Activated CD4-positive, alpha-beta memory T cell treated with anti-CD3 and anti-CD28 coated beads, Interleukin-2, amount 10 ng/mL, durations not matched to agents 7 days and 5 days (primary cell): ENCODE results near the gene CDC25A. TPM values are rescaled to one million over a fixed set of nuclear protein-coding genes. Genes with fewer than 3 reads are reported as not detected.
A peak's percentile ranks its signal among the peaks of the same experiment; 100 is the strongest.
"Not testable (repeated sequence)": the region's sequence is repeated elsewhere in the genome, so short reads cannot be mapped to it uniquely, and the experiment has no call there.

Experiments
- CTCF ChIA-PET: fragments of 350-600 bp; sonication (Branson Sonifier 250); formaldehyde crosslinking; loops from one replicate; lab custom pipeline; 2021; ENCODE audit warnings: antibody characterized with exemption, inconsistent platforms; lab: Charles Lee
- POLR2A ChIA-PET: fragments of 350-600 bp; sonication (Branson Sonifier 250); formaldehyde crosslinking; loops from one replicate; lab custom pipeline; 2021; ENCODE audit warnings: antibody characterized with exemption; lab: Charles Lee
- DNase-seq: peaks from one replicate; pipeline ENCODE4 v3.0.0-alpha.2; 2020
- H3K27ac Mint-ChIP-seq: one replicate; pipeline ENCODE4 v1.8.0; 2021; ENCODE audit warnings: mild to moderate bottlenecking, mixed read lengths
- H3K27me3 Mint-ChIP-seq: one replicate; pipeline ENCODE4 v1.8.0; 2021; ENCODE audit warnings: mixed read lengths
- H3K36me3 Mint-ChIP-seq: one replicate; pipeline ENCODE4 v1.8.0; 2021; ENCODE audit warnings: low read depth, mixed read lengths
- H3K4me1 Mint-ChIP-seq: one replicate; pipeline ENCODE4 v1.8.0; 2021; ENCODE audit warnings: mixed read lengths
- H3K4me3 Mint-ChIP-seq: one replicate; pipeline ENCODE4 v1.8.0; 2021; ENCODE audit warnings: mild to moderate bottlenecking, mixed read lengths
- H3K9me3 Mint-ChIP-seq: one replicate; pipeline ENCODE4 v1.8.0; 2021; ENCODE audit warnings: mixed read lengths
- total RNA-seq, 2 experiments: library from RNA; stranded (reverse); gene quantifications; one replicate each; pipeline ENCODE4 v1.2.3, GENCODE V29; 2021

The CDC25A gene
- total RNA-seq, 2 experiments from 2014 or later = 19.6 to 20.1 TPM

DNA sequence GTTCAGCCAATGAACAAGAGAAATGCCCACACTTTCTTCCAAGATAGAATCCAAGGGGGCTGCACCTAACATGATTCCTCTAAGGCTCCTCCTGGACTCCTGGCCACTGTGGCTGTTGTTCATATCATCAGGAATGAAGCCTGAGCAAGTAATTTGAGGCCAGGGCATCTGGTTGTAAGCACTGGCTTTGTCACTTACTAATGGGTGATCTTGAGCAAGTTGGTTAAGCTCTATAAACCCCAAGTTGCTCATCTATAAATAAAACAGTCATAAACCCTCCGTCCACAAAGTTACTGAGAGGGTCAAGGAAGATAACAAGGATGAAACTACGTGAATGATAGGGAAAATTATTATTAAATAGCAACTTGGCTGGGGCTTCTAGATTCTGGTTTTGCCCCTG lies 58.3 kb downstream of the CDC25A start:
- no peaks in the 10 kb centered on the region for H3K27me3 Mint-ChIP-seq
- no peaks in the 10 kb centered on the region for H3K9me3 Mint-ChIP-seq
- no peak for DNase-seq
- no peaks in the 10 kb centered on the region for H3K36me3 Mint-ChIP-seq
- H3K27ac Mint-ChIP-seq = no peak overlapping the region
- no peak overlapping the region for H3K4me3 Mint-ChIP-seq
- POLR2A ChIA-PET = no interaction called here
- CTCF ChIA-PET = no interaction called here
- H3K4me1 Mint-ChIP-seq = no peaks in the 10 kb centered on the region

DNA sequence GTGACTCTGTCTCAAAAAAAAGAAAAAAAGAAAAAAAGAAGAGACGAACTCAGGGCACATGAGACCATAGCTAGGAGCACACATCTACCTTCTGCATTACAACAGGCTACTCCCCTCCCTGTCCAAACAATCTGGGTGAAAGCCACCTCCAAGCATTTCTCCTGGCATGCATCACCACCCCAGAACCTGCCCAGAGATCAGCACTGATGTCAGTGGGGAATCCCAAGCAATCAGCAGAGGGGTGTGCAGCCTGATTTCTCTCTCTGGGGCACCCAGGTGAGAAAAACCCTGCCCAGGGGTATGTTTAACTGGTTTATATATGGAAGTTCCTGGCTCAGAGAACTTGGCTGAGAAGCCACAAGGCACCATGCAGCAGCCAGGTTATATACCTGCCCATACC lies 59.4 kb downstream of the CDC25A start:
- Mint-ChIP-seq H3K27me3 (no peaks in the 10 kb centered on the region), H3K36me3 (no peaks in the 10 kb centered on the region), H3K4me3 (no peak overlapping the region), H3K27ac (no peak overlapping the region), H3K4me1 (no peaks in the 10 kb centered on the region), H3K9me3 (no peaks in the 10 kb centered on the region)
- CTCF ChIA-PET = no interaction called here
- no peak for DNase-seq
- POLR2A ChIA-PET = no interaction called here

DNA sequence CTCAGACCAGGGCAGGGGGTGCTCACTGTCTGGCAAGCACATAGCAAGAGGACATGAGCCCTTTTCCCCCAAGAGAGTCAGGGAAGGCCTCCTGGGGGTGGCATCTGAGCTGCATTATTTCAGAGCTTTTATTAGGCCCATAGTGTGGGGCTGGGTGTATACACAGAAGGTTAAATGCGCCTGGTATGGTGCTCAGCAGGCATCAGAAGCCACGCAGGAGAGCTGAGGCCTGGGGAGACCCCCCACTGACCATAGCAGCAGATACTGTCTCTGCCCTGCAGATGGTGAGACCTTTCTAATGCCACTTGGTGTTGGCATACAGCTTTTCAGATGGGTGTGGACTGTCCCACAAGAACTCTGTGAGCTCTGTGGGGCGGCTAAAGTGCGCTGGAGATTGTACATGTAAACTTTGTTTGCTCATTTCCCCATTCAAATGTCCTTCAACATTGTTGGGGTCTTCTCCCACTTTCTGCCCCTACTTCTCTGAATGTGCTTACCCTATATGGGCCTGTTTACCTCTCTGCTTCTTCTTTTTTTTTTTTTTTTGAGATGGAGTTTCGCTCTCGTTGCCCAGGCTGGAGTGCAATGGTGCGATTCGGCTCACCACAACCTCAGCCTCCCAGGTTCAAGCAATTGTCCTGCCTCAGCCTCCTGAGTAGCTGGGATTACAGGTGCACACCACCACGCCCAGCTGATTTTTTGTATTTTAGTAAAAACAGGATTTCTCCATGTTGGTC lies 62.2 kb downstream of the CDC25A start:
- H3K27me3 Mint-ChIP-seq = no peaks in the 10 kb centered on the region
- no peak overlapping the region for H3K4me3 Mint-ChIP-seq
- no peaks in the 10 kb centered on the region for H3K4me1 Mint-ChIP-seq
- no peak overlapping the region for H3K27ac Mint-ChIP-seq
- POLR2A ChIA-PET = no interaction called here
- CTCF ChIA-PET = no interaction called here
- no peak for DNase-seq
- no peaks in the 10 kb centered on the region for H3K9me3 Mint-ChIP-seq
- H3K36me3 Mint-ChIP-seq = no peaks in the 10 kb centered on the region

DNA sequence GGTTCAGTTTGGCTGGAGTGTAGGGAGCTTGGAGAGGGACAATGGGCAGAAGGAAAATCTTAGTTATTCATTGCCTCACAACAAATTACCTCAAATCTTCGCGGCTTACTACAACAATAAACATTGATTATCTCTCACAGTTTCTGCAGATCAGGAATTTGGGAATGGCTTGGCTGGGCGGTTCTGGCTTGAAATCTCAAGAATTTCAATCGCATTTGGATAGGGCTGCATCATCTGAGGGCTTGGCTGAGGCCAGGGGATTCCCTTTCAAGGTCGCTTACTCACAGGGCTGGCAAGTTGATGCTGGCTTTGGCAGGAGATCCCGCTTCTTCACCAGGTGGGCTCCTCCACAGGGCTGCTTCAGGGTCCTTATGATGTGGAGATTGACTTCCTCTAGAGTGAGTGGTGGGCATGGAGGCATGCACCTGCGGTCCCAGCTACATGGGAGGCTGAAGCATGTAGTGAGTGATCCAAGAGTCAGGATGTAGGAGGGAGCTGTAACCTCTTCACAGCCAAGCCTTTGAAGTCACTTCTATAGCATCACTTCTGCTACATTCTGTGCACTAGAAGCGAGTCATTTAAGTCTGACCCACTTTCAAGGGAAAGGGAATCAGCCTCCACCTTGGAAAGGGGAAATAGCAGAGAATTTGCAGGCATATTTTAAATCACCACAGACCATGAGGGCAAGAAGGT lies 63.1 kb downstream of the CDC25A start:
- no peaks in the 10 kb centered on the region for H3K27me3 Mint-ChIP-seq
- ChIA-PET POLR2A (no interaction called here), CTCF (interaction anchor here (0.6 kb wide), 1 partner anchor 120 kb away, joined by 3 read pairs; no protein-coding TSS in a partner anchor)
- no peaks in the 10 kb centered on the region for H3K4me1 Mint-ChIP-seq
- no peak overlapping the region for H3K4me3 Mint-ChIP-seq
- H3K27ac Mint-ChIP-seq = no peak overlapping the region
- no peak for DNase-seq
- H3K9me3 Mint-ChIP-seq = no peaks in the 10 kb centered on the region
- H3K36me3 Mint-ChIP-seq = no peaks in the 10 kb centered on the region

DNA sequence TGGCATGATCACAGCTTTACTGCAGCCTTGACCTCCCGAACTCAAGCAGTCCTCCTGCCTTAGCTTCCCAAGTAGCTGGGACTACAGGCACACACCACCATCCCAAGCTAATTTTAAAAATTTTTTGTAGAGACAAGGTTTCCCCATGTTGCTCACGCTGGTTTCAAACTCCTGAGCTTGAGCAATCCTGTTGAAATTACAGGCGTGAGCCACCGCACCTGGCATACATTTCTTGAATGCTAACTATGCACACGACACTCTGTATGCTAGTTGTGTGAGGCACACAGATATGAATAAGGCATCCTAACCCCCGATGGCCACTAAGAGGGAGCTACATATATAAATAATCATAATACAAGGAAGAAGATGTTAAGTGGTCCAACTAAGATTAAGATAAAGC lies 64.9 kb downstream of the CDC25A start:
- Mint-ChIP-seq H3K36me3 (no peaks in the 10 kb centered on the region), H3K4me3 (no peak overlapping the region), H3K4me1 (no peaks in the 10 kb centered on the region), H3K9me3 (no peaks in the 10 kb centered on the region), H3K27ac (no peak overlapping the region), H3K27me3 (no peaks in the 10 kb centered on the region)
- no peak for DNase-seq
- ChIA-PET CTCF (interaction anchor here (0.7 kb wide), 1 partner anchor 243 kb away, joined by 4 read pairs; no protein-coding TSS in a partner anchor), POLR2A (interaction anchor here (1.5 kb wide), 1 partner anchor 34 kb away, joined by 5 read pairs; no protein-coding TSS in a partner anchor)

DNA sequence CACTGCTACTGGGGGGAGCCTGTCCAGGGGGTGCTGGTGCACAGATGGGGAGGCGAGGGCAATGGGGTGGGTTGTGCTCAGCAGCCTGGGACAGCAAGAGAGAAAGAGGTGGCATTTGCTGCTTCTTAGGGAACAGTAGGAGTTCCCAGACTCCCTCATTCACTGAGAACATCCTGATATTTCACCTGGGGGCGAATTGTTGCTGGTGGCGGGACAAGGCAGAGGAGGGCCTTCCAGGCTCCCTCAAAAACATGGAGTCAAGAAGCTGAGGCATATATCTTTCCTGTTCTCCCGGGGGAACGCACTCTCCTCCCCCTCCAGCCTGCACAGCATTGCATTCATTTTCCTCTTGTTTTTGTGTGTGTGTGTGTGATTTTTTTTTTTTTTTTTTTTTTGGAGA lies 65.7 kb downstream of the CDC25A start:
- Mint-ChIP-seq H3K27ac (no peak overlapping the region), H3K4me3 (no peak overlapping the region), H3K9me3 (no peaks in the 10 kb centered on the region), H3K27me3 (no peaks in the 10 kb centered on the region), H3K36me3 (no peaks in the 10 kb centered on the region), H3K4me1 (no peaks in the 10 kb centered on the region)
- ChIA-PET POLR2A (no interaction called here), CTCF (interaction anchor here (0.7 kb wide), 1 partner anchor 242 kb away, joined by 4 read pairs; no protein-coding TSS in a partner anchor)
- DNase-seq = no peak

DNA sequence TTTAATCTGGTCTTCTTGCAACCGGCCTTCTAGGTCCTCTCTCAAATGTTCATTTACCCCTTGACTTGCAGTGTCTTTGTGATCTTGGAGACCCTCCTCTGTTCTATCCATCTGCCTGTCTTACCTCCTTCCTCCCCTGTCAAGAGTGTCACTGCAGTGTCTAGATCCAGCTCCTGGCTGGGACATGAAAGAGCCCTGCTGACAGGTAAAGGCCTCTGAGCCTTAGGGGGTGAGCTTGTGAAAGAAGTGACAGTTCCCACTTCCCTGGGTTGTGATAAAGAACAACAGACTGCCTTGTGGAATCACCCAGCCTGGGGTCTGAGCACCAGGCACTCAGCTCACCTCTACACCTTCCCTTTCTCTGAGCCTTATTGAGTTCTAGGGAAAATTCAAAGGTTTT lies 68.0 kb downstream of the CDC25A start:
- ChIA-PET CTCF (interaction anchor here (0.6 kb wide), 1 partner anchor 1048 kb away, joined by 3 read pairs; no protein-coding TSS in a partner anchor), POLR2A (no interaction called here)
- no peaks in the 10 kb centered on the region for H3K9me3 Mint-ChIP-seq
- H3K27ac Mint-ChIP-seq = no peak overlapping the region
- DNase-seq = no peak
- no peak overlapping the region for H3K4me3 Mint-ChIP-seq
- no peaks in the 10 kb centered on the region for H3K4me1 Mint-ChIP-seq
- no peaks in the 10 kb centered on the region for H3K27me3 Mint-ChIP-seq
- H3K36me3 Mint-ChIP-seq = no peaks in the 10 kb centered on the region

DNA sequence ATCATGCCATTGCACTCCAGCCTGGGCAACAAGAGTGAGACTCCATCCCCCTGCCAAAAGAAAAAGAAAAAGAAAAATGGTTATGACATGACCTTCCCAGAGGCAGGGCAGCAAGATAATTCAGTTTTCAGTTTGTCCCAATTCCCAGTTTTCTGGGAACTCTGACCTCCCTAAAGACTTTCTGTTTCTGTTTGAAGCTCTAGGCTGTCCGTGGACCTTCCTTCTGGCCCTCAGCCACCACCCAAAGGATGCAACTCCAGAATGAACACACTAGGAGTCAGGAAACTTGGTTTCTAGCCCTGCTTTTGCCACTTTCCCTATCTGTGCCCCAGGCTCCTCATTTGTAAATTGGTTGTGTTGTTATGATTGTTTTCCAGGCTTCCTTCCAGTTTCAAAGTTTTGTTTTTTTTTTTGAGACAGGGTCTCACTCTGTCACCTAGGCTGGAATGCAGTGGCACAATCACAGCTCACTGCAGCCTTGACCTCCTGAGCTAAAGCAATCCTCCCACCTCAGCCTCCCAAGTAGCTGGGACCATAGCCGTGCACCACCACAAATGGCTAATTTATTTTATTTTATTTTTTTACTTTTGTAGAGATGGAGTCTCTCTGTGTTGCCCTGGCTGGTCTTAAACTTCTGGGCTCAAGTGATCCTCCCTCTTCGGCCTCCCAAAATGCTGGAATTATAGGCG lies 68.6 kb downstream of the CDC25A start:
- H3K9me3 Mint-ChIP-seq = no peaks in the 10 kb centered on the region
- DNase-seq = no peak
- ChIA-PET CTCF (no interaction called here), POLR2A (no interaction called here)
- no peak overlapping the region for H3K27ac Mint-ChIP-seq
- no peaks in the 10 kb centered on the region for H3K27me3 Mint-ChIP-seq
- H3K4me1 Mint-ChIP-seq = no peaks in the 10 kb centered on the region
- no peaks in the 10 kb centered on the region for H3K36me3 Mint-ChIP-seq
- H3K4me3 Mint-ChIP-seq = no peak overlapping the region

DNA sequence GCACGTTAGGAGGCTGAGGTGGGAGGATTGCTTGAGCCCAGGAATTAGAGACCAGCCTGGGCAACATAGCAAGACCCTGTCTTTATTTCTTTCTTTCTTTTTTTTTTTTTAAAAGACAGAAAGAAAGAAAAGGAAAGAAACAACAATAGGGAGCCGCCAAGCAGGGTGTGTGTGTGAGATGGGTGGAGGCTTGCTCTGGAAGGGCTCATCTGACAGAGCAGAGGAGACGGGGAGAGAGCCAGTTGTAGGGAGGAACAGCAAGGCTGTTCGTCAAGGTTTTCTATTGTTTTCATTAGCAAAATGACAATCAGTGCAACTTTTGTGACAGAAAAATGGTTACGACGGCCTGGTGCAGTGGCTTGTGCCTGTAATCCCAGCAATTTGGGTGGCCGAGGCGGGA lies 69.3 kb downstream of the CDC25A start:
- Mint-ChIP-seq H3K4me1 (no peaks in the 10 kb centered on the region), H3K36me3 (no peaks in the 10 kb centered on the region), H3K27ac (no peak overlapping the region), H3K27me3 (no peaks in the 10 kb centered on the region), H3K4me3 (no peak overlapping the region), H3K9me3 (no peaks in the 10 kb centered on the region)
- DNase-seq = no peak
- ChIA-PET CTCF (no interaction called here), POLR2A (no interaction called here)

DNA sequence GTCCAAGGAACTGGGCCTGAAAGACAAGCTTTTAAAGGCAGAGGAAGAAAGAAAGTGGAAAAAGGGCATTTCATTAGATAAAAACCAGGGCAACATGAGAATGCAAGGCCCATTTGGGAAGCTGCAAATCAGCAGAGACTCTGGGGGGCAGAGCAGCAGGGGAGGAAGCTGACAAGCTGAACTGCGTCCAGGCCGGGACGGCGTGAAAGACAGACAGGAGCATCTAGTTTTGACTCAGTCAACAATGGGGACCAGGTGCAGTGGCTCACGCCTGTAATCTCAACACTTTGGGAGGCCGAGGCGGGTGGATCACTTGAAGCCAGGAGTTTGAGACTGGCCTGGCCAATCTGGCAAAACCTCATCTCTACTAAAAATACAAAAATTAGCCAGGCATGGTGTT lies 69.9 kb downstream of the CDC25A start:
- DNase-seq = no peak
- Mint-ChIP-seq H3K4me1 (no peaks in the 10 kb centered on the region), H3K36me3 (no peaks in the 10 kb centered on the region), H3K27ac (no peak overlapping the region), H3K27me3 (no peaks in the 10 kb centered on the region), H3K9me3 (no peaks in the 10 kb centered on the region), H3K4me3 (no peak overlapping the region)
- CTCF ChIA-PET = no interaction called here
- POLR2A ChIA-PET = no interaction called here

DNA sequence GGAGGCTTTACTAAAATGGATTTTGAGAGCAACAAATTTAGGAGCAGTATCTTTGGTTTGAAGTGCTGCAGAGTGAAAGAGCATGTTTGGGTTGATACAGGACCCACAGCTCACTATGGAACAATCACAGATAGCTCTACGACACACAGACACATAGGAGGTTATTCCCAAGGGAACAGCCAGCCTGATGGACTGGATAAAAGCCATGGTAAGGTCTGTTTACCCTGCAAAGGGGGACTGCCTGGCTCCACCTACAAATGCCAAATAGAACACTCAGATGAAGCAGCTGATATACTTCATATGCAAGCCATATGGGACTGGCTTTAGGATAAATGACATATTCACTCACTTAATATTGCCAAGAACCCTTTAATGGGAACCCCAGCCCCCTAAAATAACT lies 75.4 kb downstream of the CDC25A start:
- no peaks in the 10 kb centered on the region for H3K36me3 Mint-ChIP-seq
- H3K4me1 Mint-ChIP-seq = peaks cover 12% of the 10 kb centered on the region
- DNase-seq = no peak
- H3K9me3 Mint-ChIP-seq = no peaks in the 10 kb centered on the region
- H3K27me3 Mint-ChIP-seq = no peaks in the 10 kb centered on the region
- peak overlapping the region; percentile 1 for H3K4me3 Mint-ChIP-seq
- POLR2A ChIA-PET = interaction anchor here (0.7 to 2.5 kb wide), 3 partner anchors 12 to 732 kb away, joined by 3 to 23 read pairs (median 4); partner anchors contain the start of gene PTPN23
- CTCF ChIA-PET = interaction anchor here (1.4 kb wide), 1 partner anchor 25 kb away, joined by 5 read pairs; no protein-coding TSS in a partner anchor
- peak overlapping the region; percentile 65 for H3K27ac Mint-ChIP-seq

DNA sequence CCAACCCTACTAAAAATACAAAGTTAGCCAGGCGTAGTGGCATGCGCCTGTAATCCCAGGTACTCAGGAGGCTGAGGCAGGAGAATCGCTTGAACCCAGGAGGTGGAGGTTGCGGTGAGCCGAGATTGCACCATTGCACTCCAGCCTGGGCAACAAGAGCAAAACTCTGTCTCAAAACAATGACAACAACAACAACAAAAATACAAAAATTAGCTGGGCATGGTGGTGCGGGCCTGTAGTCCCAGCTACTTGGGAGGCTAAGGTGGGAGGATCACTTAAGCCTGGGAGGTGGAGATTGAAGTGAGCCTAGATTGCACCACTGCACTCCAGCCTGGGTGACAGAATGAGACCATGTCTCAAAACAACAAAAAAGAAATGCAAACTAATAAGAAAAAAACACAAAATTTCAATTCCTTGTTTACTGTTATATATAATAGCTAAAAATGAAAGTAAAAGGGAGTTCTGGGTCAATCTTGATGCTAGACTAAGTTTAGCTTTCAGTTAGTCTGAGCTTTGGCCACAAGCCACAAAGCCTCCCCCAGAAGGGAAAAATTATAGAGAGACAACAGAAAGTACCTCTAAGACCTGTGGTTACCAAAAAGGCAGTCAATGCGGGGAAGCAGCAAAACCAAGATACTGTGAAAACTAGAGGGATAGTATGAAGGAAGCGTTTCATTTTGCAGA lies 76.0 kb downstream of the CDC25A start:
- ChIA-PET POLR2A (interaction anchor here (0.6 to 2.5 kb wide), 4 partner anchors 12 to 732 kb away, joined by 3 to 23 read pairs (median 4); partner anchors contain the start of gene PTPN23), CTCF (interaction anchor here (1.4 kb wide), 1 partner anchor 25 kb away, joined by 5 read pairs; no protein-coding TSS in a partner anchor)
- Mint-ChIP-seq H3K27ac (peak overlapping the region; percentile 65), H3K4me1 (peaks cover 12% of the 10 kb centered on the region), H3K4me3 (peak overlapping the region; percentile 1)
- not testable (repeated sequence) for H3K36me3 Mint-ChIP-seq, H3K27me3 Mint-ChIP-seq, H3K9me3 Mint-ChIP-seq
- peak; percentile 73 for DNase-seq
